Stimulated activated CD4-positive, alpha-beta T cell treated with anti-CD3 and anti-CD28 coated beads, Interleukin-4, amount 100 ng/mL, for 24 hours (primary cell): ENCODE results near the gene ADGRE1.

Experiments used
- DNase-seq: peaks from one replicate; pipeline ENCODE4 v3.0.0-alpha.2; 2020

The ADGRE1 gene

GRCh38 chr19:6876748-6877147 lies 10.6 kb upstream of the ADGRE1 start:
- no peak for DNase-seq

- no peak for DNase-seq
These were observed 9.6 kb upstream of the ADGRE1 start for GRCh38 chr19:6877766-6878165.

GRCh38 chr19:6886277-6886897 lies 992 bp upstream of the ADGRE1 start:
- no peak for DNase-seq

GRCh38 chr19:6888967-6889366 lies 1.6 kb downstream of the ADGRE1 start:
- DNase-seq = no peak

GRCh38 chr19:6890401-6890913 lies 3.1 kb downstream of the ADGRE1 start:
- DNase-seq = no peak

GRCh38 chr19:6890938-6891337 lies 3.6 kb downstream of the ADGRE1 start:
- DNase-seq = peak; percentile 59

GRCh38 chr19:6891761-6892385 lies 4.5 kb downstream of the ADGRE1 start:
- DNase-seq = no peak

GRCh38 chr19:6894313-6894712 lies 6.9 kb downstream of the ADGRE1 start:
- DNase-seq = no peak

- no peak for DNase-seq
These were observed 16.1 kb downstream of the ADGRE1 start for GRCh38 chr19:6903446-6903845.

- no peak for DNase-seq
These were observed 19.2 kb downstream of the ADGRE1 start for GRCh38 chr19:6906559-6907060.

GRCh38 chr19:6911523-6911922 lies 24.1 kb downstream of the ADGRE1 start:
- no peak for DNase-seq

- DNase-seq = no peak
These were observed 26.9 kb downstream of the ADGRE1 start for GRCh38 chr19:6914321-6914720.

- no peak for DNase-seq
These were observed 29.6 kb downstream of the ADGRE1 start for GRCh38 chr19:6916952-6917351.

- no peak for DNase-seq
These were observed 38.0 kb downstream of the ADGRE1 start for GRCh38 chr19:6925386-6925785.

- DNase-seq = peak; percentile 12
These were observed 38.7 kb downstream of the ADGRE1 start for GRCh38 chr19:6925801-6926751.

GRCh38 chr19:6930190-6930589 lies 42.8 kb downstream of the ADGRE1 start:
- DNase-seq = no peak

- no peak for DNase-seq
These were observed 47.7 kb downstream of the ADGRE1 start for GRCh38 chr19:6935069-6935468.

- DNase-seq = no peak
These were observed 48.2 kb downstream of the ADGRE1 start for GRCh38 chr19:6935618-6936017.

- no peak for DNase-seq
These were observed 58.4 kb downstream of the ADGRE1 start for GRCh38 chr19:6945733-6946132.

- DNase-seq = peak; percentile 57
These were observed 60.4 kb downstream of the ADGRE1 start for GRCh38 chr19:6947745-6948144.

GRCh38 chr19:6948884-6949283 lies 61.5 kb downstream of the ADGRE1 start:
- no peak for DNase-seq

- no peak for DNase-seq
These were observed 65.6 kb downstream of the ADGRE1 start for GRCh38 chr19:6952956-6953355.

GRCh38 chr19:6955082-6955481 lies 67.7 kb downstream of the ADGRE1 start:
- no peak for DNase-seq
